Astrocyte (in vitro differentiated cells and primary cell): ENCODE measurements around the gene CMIP.

ENCODE experiments used
- EZH2 ChIP-seq: IDR thresholded peaks from 2 replicates; pipeline ENCODE4 v1.6.1; 2012; ENCODE audit warnings: mild to moderate bottlenecking, low read length, inconsistent platforms; ENCODE audit not compliant: insufficient read depth
- TF ChIP-seq, protein P1 (sequence below): IDR thresholded peaks from 2 replicates; pipeline ENCODE4 v1.5.1; 2011; ENCODE audit warnings: low read depth, mild to moderate bottlenecking, inconsistent platforms, low read length, moderate library complexity; ENCODE audit not compliant: insufficient read depth

DNA sequence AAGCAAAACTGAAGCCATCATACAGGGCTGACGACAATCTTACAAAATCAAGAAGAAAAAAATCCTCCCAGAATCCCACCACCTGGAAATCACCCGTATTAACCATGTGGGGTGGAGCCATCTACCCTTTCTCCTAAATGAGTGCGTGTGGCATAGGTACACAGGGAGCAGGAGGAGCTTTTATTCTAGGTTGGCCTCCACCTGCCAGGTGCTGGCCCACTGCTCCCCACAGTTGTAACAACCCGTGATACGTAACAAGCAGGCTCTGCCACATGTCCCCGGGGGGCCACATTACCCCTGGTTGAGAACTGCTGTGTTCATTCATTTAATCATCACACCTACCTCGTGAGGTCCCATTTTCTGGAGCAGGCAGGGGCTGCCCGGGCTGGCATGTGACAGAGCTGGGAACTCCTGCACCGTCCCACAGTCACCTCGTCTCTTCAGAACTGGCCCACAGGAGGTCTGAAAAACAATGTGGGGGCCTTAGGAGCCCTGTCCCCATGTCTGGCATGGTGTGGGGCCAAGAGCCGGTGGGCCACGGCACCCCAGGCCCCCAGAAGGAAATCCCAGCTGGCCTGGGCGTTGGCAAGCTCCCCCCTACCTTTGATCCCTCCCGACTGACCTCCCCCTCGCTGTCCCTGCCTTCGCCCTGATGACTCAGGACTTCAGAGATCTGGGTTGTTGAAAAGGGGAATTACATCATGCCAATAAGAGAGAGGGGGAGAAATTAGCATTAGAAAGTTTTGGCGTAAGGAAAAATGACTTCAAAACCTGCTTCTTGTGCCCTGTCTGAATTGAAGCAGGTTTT is 12.9 kb downstream of the CMIP start:
- TF ChIP-seq, protein P1, sequence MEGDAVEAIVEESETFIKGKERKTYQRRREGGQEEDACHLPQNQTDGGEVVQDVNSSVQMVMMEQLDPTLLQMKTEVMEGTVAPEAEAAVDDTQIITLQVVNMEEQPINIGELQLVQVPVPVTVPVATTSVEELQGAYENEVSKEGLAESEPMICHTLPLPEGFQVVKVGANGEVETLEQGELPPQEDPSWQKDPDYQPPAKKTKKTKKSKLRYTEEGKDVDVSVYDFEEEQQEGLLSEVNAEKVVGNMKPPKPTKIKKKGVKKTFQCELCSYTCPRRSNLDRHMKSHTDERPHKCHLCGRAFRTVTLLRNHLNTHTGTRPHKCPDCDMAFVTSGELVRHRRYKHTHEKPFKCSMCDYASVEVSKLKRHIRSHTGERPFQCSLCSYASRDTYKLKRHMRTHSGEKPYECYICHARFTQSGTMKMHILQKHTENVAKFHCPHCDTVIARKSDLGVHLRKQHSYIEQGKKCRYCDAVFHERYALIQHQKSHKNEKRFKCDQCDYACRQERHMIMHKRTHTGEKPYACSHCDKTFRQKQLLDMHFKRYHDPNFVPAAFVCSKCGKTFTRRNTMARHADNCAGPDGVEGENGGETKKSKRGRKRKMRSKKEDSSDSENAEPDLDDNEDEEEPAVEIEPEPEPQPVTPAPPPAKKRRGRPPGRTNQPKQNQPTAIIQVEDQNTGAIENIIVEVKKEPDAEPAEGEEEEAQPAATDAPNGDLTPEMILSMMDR = no peak
- TF ChIP-seq EZH2 = no peak
